ENCODE data around the gene FAM20B.
"Not testable (repeated sequence)": the region's sequence is repeated elsewhere in the genome, so short reads cannot be mapped to it uniquely, and the experiment has no call there.

Gene FAM20B

GRCh38 chr1:179001451-179001850 is 24.2 kb upstream of the FAM20B start:
- no peak overlapping the region for H3K27ac ChIP-seq
- TF ChIP-seq CTCF (conservative IDR thresholded peaks at IDR 0.05), result no peak

- not testable (repeated sequence) for H3K27ac ChIP-seq
Measured at GRCh38 chr1:179002064-179002463, 23.6 kb upstream of the FAM20B start.

GRCh38 chr1:179002552-179003345 is 22.9 kb upstream of the FAM20B start:
- no peak overlapping the region for H3K27ac ChIP-seq
- TF ChIP-seq CTCF (conservative IDR thresholded peaks at IDR 0.05), result peak; percentile 93

- no peak for TF ChIP-seq CTCF (conservative IDR thresholded peaks at IDR 0.05)
- H3K27ac ChIP-seq, result no peak overlapping the region
Measured at GRCh38 chr1:179003512-179004066, 22.1 kb upstream of the FAM20B start.

GRCh38 chr1:179007233-179007632 is 18.5 kb upstream of the FAM20B start:
- H3K27ac ChIP-seq, result no peak overlapping the region
- TF ChIP-seq CTCF (conservative IDR thresholded peaks at IDR 0.05), result no peak

GRCh38 chr1:179010671-179011070 is 15.0 kb upstream of the FAM20B start:
- TF ChIP-seq CTCF (conservative IDR thresholded peaks at IDR 0.05), result no peak
- no peak overlapping the region for H3K27ac ChIP-seq

GRCh38 chr1:179012038-179012437 is 13.7 kb upstream of the FAM20B start:
- TF ChIP-seq CTCF (conservative IDR thresholded peaks at IDR 0.05), result no peak

GRCh38 chr1:179014123-179014522 is 11.6 kb upstream of the FAM20B start:
- no peak for TF ChIP-seq CTCF (conservative IDR thresholded peaks at IDR 0.05)

More at GRCh38 chr1:179012038-179012437, 13.7 kb upstream of the FAM20B start:
- H3K27ac ChIP-seq, result no peak overlapping the region

More at GRCh38 chr1:179014123-179014522, 11.6 kb upstream of the FAM20B start:
- no peak overlapping the region for H3K27ac ChIP-seq
